ENCODE results near the gene BPIFB2. TPM values are rescaled to one million over a fixed set of nuclear protein-coding genes. Genes with fewer than 3 reads are reported as not detected.
"Not testable (repeated sequence)": the region's sequence is repeated elsewhere in the genome, so short reads cannot be mapped to it uniquely, and the experiment has no call there.

BPIFB2 gene
- total RNA-seq, 4 donors from 2014 or later: 0.19 to 93.5 (median 1.6) TPM; not detected in 1

DNA sequence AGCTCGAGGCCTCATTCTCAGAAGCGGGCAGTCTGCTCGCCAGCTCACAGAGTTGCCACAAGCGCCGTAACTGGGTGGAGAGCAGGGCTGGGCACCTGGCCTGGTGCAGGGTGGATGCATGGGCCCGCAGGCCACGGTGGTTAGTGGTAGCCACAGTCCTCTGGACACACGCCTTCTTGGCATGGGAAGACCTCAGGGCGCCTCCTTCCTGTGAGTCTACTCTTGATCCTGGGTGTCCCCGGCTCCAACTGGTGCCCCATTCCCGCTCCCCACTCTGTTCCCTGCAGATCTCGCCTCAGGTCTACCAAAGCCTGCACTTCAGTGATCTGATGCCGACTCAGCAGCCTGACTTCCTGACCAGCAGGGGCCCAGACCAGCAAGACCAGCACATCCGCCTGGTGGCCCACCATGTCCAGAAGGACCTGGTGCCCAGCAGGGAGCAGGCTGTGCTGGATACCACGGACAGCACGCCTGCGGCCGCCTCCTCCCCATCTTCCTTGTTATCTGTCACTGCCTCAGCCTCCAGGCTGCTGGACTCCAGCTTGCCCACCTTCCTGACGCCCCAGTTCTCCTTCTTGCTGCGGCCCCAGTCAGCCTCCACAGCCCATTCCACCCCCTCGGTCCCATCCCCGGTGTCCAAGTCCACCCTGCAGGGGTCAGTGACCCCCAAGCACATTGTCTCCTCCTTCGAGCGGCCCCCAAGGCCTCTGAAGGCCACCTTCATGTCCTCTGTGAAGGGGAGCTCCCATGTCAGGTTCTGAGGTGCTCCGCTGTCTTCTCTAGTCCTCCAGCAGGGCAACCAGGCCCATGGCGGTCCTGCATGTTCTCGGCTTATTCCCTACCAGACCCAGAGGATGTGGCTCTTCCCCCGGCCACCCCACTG lies 46.4 kb upstream of the BPIFB2 start:
- Histone ChIP-seq H3K4me1 (no peaks in the 10 kb centered on the region), H3K27ac (no peak overlapping the region), H3K27me3 (peaks cover 0 to 3% (median 0%) of the 10 kb centered on the region in 4 donors), H3K9me3 (peaks cover 0 to 8% (median 0%) of the 10 kb centered on the region in 3 donors), H3K4me3 (no peak overlapping the region), H3K36me3 (no peaks in the 10 kb centered on the region)
- 81 to 88% methylated on average over 15 to 16 of the region's 28 CpGs for WGBS, 2 donors
- TF ChIP-seq, protein P1, sequence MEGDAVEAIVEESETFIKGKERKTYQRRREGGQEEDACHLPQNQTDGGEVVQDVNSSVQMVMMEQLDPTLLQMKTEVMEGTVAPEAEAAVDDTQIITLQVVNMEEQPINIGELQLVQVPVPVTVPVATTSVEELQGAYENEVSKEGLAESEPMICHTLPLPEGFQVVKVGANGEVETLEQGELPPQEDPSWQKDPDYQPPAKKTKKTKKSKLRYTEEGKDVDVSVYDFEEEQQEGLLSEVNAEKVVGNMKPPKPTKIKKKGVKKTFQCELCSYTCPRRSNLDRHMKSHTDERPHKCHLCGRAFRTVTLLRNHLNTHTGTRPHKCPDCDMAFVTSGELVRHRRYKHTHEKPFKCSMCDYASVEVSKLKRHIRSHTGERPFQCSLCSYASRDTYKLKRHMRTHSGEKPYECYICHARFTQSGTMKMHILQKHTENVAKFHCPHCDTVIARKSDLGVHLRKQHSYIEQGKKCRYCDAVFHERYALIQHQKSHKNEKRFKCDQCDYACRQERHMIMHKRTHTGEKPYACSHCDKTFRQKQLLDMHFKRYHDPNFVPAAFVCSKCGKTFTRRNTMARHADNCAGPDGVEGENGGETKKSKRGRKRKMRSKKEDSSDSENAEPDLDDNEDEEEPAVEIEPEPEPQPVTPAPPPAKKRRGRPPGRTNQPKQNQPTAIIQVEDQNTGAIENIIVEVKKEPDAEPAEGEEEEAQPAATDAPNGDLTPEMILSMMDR (IDR thresholded peaks at IDR 0.05): no peak
- TF ChIP-seq POLR2A (IDR thresholded peaks at IDR 0.05): no peak
- intact Hi-C loops (cut with DNase I): no loop called here
- no peak for DNase-seq

DNA sequence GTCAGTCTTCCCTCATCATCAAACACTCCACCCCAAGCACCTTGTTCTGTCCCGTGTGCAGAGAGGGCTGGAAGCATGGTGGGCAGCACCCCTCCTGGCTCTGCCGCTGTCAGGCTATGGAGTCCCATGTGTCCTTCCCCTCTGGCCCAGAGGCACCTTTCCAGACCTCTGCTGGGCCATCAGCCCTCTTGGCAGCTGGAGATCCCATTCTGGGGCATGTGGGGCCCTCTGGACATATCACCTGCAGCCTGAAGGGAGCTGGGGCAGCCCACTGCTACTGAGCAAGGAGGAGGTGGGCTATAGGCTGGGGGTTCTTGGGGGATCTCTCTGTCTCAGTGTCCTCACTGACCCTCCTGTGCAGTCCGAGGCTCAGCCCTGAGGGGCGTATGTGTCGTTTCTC lies 45.5 kb upstream of the BPIFB2 start:
- Histone ChIP-seq H3K4me1 (no peaks in the 10 kb centered on the region), H3K27ac (no peak overlapping the region), H3K9me3 (peaks cover 0 to 6% (median 0%) of the 10 kb centered on the region in 3 donors), H3K4me3 (no peak overlapping the region), H3K36me3 (no peaks in the 10 kb centered on the region), H3K27me3 (peaks cover 0 to 6% (median 0%) of the 10 kb centered on the region in 4 donors)
- TF ChIP-seq, protein P1 (IDR thresholded peaks at IDR 0.05): no peak
- TF ChIP-seq POLR2A (IDR thresholded peaks at IDR 0.05): no peak
- DNase-seq: no peak
- intact Hi-C loops (cut with DNase I): no loop called here
- 68 to 85% methylated on average over 4 of the region's 5 CpGs for WGBS, 2 donors

DNA sequence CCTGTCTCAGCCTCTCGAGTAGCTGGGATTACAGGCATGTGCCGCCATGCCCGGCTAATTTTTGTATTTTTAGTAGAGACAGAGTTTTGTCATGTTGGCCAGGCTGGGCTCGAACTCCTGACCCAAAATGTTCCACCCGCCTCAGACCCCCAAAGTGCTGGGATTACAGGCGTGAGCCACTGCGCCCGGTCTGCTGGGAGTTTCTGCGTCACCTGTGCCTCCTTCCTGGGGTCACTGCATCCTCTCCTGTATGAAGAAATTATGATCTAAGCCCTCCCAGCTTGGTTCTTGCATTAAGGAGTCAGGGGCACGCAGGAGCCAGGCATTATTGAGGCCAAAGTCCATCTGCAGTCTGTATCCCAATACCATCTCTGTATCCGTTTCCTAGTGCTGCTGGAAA lies 44.9 kb upstream of the BPIFB2 start:
- H3K4me3 ChIP-seq; H3K36me3 ChIP-seq; H3K4me1 ChIP-seq; intact Hi-C loops (cut with DNase I); H3K27ac ChIP-seq; H3K27me3 ChIP-seq; DNase-seq; H3K9me3 ChIP-seq: not testable (repeated sequence)
- WGBS, 2 donors: 85 to 86% methylated on average over 6 to 9 of the region's 11 CpGs

DNA sequence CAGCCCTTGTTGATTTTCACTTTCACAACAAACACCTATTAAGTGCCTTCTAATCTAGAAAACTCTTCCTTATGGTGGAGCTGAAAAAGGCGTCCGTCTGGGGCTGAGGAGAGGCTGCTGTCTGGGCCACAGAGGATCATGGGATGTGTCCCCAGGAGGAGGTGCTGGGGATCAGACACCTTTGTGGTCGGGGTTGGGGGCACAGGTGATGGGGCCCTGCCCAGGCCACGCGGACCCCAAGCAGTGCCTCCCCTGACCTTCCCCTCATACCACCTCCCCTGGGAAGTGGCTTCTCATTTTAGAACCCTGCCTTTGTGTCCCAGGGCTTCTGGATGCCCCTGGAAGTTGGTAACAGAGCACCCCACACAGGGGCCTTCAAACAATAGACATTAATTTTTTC lies 44.3 kb upstream of the BPIFB2 start:
- WGBS, 2 donors: 73% methylated on average over 5 of the region's 5 CpGs; no CpG with 5 or more reads in 1 of the 2 donors

DNA sequence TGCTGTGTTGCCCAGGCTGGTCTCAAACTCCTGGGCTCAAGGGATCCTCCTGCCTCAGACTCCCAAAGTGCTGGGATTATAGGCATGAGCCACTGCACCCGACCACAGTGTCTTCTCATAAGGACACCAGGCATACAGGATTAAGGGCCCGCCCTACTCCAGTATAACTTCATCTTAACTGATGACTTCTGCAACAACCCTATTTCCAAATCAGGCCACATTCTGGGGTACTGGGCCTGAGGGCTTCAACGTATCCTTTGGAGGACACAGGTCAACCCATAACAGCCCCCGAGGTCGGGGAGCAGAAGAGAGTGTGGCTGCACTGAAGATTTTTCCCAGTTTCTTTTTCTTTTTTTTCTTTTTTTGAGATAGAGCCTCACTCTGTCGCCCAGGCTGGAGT lies 42.9 kb upstream of the BPIFB2 start:
- no peaks in the 10 kb centered on the region for H3K9me3 ChIP-seq
- H3K4me1 ChIP-seq: peaks cover 0 to 13% (median 0%) of the 10 kb centered on the region in 3 donors
- H3K27ac ChIP-seq: no peak overlapping the region
- no peak overlapping the region for H3K4me3 ChIP-seq
- WGBS, 2 donors: 87 to 90% methylated on average over 6 of the region's 6 CpGs
- intact Hi-C loops (cut with DNase I): no loop called here
- H3K36me3 ChIP-seq: no peaks in the 10 kb centered on the region
- peaks cover 0 to 13% (median 0%) of the 10 kb centered on the region in 4 donors for H3K27me3 ChIP-seq
- TF ChIP-seq POLR2A (IDR thresholded peaks at IDR 0.05): no peak
- TF ChIP-seq, protein P1 (IDR thresholded peaks at IDR 0.05): no peak
- no peak for DNase-seq

More for the DNA sequence above, 44.3 kb upstream of the BPIFB2 start:
- Histone ChIP-seq H3K36me3 (no peaks in the 10 kb centered on the region), H3K4me1 (no peaks in the 10 kb centered on the region), H3K9me3 (no peaks in the 10 kb centered on the region), H3K4me3 (no peak overlapping the region), H3K27me3 (peaks cover 0 to 6% (median 0%) of the 10 kb centered on the region in 4 donors), H3K27ac (no peak overlapping the region)
- TF ChIP-seq POLR2A (IDR thresholded peaks at IDR 0.05): no peak
- TF ChIP-seq, protein P1 (IDR thresholded peaks at IDR 0.05): no peak
- no peak for DNase-seq
- intact Hi-C loops (cut with DNase I): no loop called here
